ENCODE data around the gene SLC25A20.

The SLC25A20 gene

DNA sequence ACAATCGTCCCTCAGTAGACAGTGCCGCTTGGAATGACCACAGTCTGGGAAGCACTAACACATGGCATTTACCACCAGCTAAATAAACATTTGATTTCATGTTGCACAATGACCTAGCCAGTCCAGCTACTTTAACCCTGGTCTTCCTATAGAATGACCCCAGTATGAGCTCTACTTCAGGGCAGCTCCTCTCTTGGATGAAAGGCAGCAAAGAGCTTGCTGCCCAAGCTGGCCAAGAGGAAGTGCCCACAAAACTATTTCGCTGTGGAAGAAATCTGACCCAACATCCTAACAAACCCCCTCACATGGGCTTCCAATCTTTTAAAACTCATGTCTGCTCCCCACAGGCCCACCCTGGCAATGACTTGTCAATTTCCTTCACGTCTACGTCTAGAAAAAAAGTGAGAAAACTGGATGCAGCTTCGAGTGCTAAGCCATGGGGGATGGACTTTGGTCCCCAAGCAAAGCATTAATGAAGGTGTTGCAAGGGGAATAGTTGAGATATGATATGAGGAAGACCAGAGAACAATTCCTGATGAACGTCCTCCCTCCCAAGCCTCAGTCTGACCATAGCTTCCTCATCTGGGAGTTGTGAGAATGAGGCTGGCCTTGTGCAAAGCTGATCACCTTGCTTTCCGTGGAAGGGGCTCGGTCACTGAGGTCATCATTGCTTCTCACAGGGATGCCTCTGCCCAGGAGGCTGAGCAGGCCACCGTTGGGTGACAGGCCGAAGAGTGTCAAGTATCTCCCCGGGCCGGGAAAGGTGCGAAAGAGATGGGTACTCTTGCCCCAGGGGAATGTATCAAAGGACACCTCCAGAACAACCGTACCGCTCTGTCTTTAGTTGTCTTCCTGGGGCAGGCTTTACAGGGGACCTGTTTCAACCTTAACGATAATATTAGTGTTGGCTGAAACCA is 964 bp downstream of the SLC25A20 start:
- H3F3A ChIP-seq (ENCODE audit: low read depth) = no peaks in the 10 kb centered on the region
- peaks cover 26% of the 10 kb centered on the region for H3K4me1 ChIP-seq (ENCODE audit: insufficient read depth, low read length, poor library complexity, severe bottlenecking)
- H3K9me3 ChIP-seq (ENCODE audit: insufficient read depth, low read depth, low read length) = no peaks in the 10 kb centered on the region
- peak overlapping the region; percentile 92 for H3K4me2 ChIP-seq (ENCODE audit: low read depth, low read length, poor library complexity, severe bottlenecking)
- H3K27me3 ChIP-seq (ENCODE audit: insufficient read depth, low read length, poor library complexity, severe bottlenecking) = no peaks in the 10 kb centered on the region
- H3K9me2 ChIP-seq (replicated peaks; ENCODE audit: low read depth, low read length) = no peaks in the 10 kb centered on the region
- peaks cover 9% of the 10 kb centered on the region; the same call in 1 of the 2 replicates for H3K79me2 ChIP-seq (ENCODE audit: insufficient read depth, low read length)
- peak overlapping the region; percentile 68 for H3K9ac ChIP-seq (ENCODE audit: low read depth, low read length, poor library complexity, severe bottlenecking)
- TF ChIP-seq EZH2phosphoT487 (IDR thresholded peaks at IDR 0.05; ENCODE audit: borderline replicate concordance) = no peak
- TF ChIP-seq, protein P1, sequence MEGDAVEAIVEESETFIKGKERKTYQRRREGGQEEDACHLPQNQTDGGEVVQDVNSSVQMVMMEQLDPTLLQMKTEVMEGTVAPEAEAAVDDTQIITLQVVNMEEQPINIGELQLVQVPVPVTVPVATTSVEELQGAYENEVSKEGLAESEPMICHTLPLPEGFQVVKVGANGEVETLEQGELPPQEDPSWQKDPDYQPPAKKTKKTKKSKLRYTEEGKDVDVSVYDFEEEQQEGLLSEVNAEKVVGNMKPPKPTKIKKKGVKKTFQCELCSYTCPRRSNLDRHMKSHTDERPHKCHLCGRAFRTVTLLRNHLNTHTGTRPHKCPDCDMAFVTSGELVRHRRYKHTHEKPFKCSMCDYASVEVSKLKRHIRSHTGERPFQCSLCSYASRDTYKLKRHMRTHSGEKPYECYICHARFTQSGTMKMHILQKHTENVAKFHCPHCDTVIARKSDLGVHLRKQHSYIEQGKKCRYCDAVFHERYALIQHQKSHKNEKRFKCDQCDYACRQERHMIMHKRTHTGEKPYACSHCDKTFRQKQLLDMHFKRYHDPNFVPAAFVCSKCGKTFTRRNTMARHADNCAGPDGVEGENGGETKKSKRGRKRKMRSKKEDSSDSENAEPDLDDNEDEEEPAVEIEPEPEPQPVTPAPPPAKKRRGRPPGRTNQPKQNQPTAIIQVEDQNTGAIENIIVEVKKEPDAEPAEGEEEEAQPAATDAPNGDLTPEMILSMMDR (conservative IDR thresholded peaks at IDR 0.05; ENCODE audit: low read length) = peak; percentile 32
- peak overlapping the region; percentile 95 for H2AFZ ChIP-seq (ENCODE audit: low read length)
- no peaks in the 10 kb centered on the region for H4K20me1 ChIP-seq (ENCODE audit: insufficient read depth, low read length, poor library complexity, severe bottlenecking)
- no peaks in the 10 kb centered on the region for H3K36me3 ChIP-seq (ENCODE audit: insufficient read depth, low read length)
- peak overlapping the region; percentile 80 for H3K4me3 ChIP-seq (ENCODE audit: low read length, poor library complexity, severe bottlenecking)

DNA sequence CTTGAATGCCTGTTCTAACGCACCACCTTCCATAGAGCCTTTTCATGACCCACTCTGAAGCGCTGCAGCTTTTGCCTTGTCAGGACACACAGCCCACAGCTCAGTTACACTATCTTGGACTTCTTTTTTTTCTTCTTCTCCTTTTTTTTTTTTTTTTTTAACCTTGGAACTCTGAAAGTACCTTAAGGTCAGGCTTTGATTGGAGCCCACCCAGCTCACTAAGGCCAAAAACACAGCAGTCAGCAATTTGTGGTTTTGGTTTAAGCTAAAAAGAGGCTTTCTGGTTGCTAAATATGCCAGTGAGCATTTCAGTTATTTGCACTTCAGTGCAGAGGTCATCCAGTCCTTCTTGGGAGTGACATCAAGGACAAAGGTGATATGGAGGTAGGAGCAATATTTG is 1.7 kb downstream of the SLC25A20 start:
- H3K4me3 ChIP-seq (ENCODE audit: low read length, poor library complexity, severe bottlenecking) = peak overlapping the region; percentile 80
- TF ChIP-seq EZH2phosphoT487 (IDR thresholded peaks at IDR 0.05; ENCODE audit: borderline replicate concordance) = no peak
- TF ChIP-seq, protein P1 (conservative IDR thresholded peaks at IDR 0.05; ENCODE audit: low read length) = no peak
- H3K79me2 ChIP-seq (ENCODE audit: insufficient read depth, low read length) = peaks cover 9% of the 10 kb centered on the region; the same call in 1 of the 2 replicates
- no peaks in the 10 kb centered on the region for H3K9me3 ChIP-seq (ENCODE audit: insufficient read depth, low read depth, low read length)
- H2AFZ ChIP-seq (ENCODE audit: low read length) = no peak overlapping the region
- no peaks in the 10 kb centered on the region for H3K27me3 ChIP-seq (ENCODE audit: insufficient read depth, low read length, poor library complexity, severe bottlenecking)
- no peaks in the 10 kb centered on the region for H3K9me2 ChIP-seq (replicated peaks; ENCODE audit: low read depth, low read length)
- H3F3A ChIP-seq (ENCODE audit: low read depth) = no peaks in the 10 kb centered on the region
- H3K4me1 ChIP-seq (ENCODE audit: insufficient read depth, low read length, poor library complexity, severe bottlenecking) = peaks cover 26% of the 10 kb centered on the region
- H4K20me1 ChIP-seq (ENCODE audit: insufficient read depth, low read length, poor library complexity, severe bottlenecking) = no peaks in the 10 kb centered on the region
- peak overlapping the region; percentile 39 for H3K4me2 ChIP-seq (ENCODE audit: low read depth, low read length, poor library complexity, severe bottlenecking)
- no peaks in the 10 kb centered on the region for H3K36me3 ChIP-seq (ENCODE audit: insufficient read depth, low read length)
- H3K9ac ChIP-seq (ENCODE audit: low read depth, low read length, poor library complexity, severe bottlenecking) = no peak overlapping the region

DNA sequence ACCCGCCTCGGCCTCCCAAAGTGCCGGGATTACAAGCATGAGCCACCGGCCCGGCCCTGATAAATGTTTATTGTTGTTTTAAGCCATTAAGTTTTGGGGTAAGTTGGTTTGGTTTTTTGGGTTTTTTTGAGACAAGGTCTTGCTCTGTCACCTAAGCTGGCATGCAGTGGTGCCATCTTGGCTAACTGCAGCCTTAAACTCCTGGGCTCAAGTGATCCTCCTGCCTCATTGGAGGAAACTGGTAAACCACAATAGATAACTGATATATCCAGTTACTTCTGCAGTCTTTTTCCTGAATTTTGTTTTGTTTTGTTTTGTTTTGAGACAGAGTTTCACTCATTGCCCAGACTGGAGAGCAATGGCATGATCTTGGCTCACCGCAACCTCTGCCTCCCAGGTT is 4.2 kb downstream of the SLC25A20 start:
- peaks cover 9% of the 10 kb centered on the region; the same call in 1 of the 2 replicates for H3K79me2 ChIP-seq (ENCODE audit: insufficient read depth, low read length)
- H3K4me3 ChIP-seq (ENCODE audit: low read length, poor library complexity, severe bottlenecking) = no peak overlapping the region
- H3K9me3 ChIP-seq (ENCODE audit: insufficient read depth, low read depth, low read length) = no peaks in the 10 kb centered on the region
- TF ChIP-seq EZH2phosphoT487 (IDR thresholded peaks at IDR 0.05; ENCODE audit: borderline replicate concordance) = no peak
- TF ChIP-seq, protein P1 (conservative IDR thresholded peaks at IDR 0.05; ENCODE audit: low read length) = no peak
- no peaks in the 10 kb centered on the region for H4K20me1 ChIP-seq (ENCODE audit: insufficient read depth, low read length, poor library complexity, severe bottlenecking)
- H3K9ac ChIP-seq (ENCODE audit: low read depth, low read length, poor library complexity, severe bottlenecking) = no peak overlapping the region
- no peaks in the 10 kb centered on the region for H3K36me3 ChIP-seq (ENCODE audit: insufficient read depth, low read length)
- H3K27me3 ChIP-seq (ENCODE audit: insufficient read depth, low read length, poor library complexity, severe bottlenecking) = no peaks in the 10 kb centered on the region
- H3K9me2 ChIP-seq (replicated peaks; ENCODE audit: low read depth, low read length) = no peaks in the 10 kb centered on the region
- no peaks in the 10 kb centered on the region for H3F3A ChIP-seq (ENCODE audit: low read depth)
- no peak overlapping the region for H3K4me2 ChIP-seq (ENCODE audit: low read depth, low read length, poor library complexity, severe bottlenecking)
- no peak overlapping the region for H2AFZ ChIP-seq (ENCODE audit: low read length)
- H3K4me1 ChIP-seq (ENCODE audit: insufficient read depth, low read length, poor library complexity, severe bottlenecking) = peaks cover 26% of the 10 kb centered on the region
